ENCODE results near the gene MUL1.

Gene MUL1

GRCh38 chr1:20507564-20508410 is at the start of gene MUL1:
TSS of gene MUL1 (minus strand) at chr1:20508151. CDS start at chr1:20508024, 127 bp downstream.
- in situ Hi-C loops (cut with MboI; ENCODE audit: low sequenced_read_pairs), result loop anchor here (25.0 kb wide), 1 partner anchor 680 kb away; the partner anchor contains the start of gene EIF4G3

GRCh38 chr1:20555758-20556120 is 47.8 kb upstream of the MUL1 start:
- in situ Hi-C loops (cut with MboI; ENCODE audit: low sequenced_read_pairs), result no loop called here

GRCh38 chr1:20555025-20555757 is 47.2 kb upstream of the MUL1 start:
- in situ Hi-C loops (cut with MboI; ENCODE audit: low sequenced_read_pairs), result no loop called here

GRCh38 chr1:20552728-20553445 is 44.9 kb upstream of the MUL1 start:
- in situ Hi-C loops (cut with MboI; ENCODE audit: low sequenced_read_pairs), result no loop called here

- in situ Hi-C loops (cut with MboI; ENCODE audit: low sequenced_read_pairs), result no loop called here
Measured at GRCh38 chr1:20551945-20552727, 44.2 kb upstream of the MUL1 start, which contains the start of gene FAM43B. TSS of gene FAM43B (plus strand) at chr1:20552573. CDS start at chr1:20552974, 401 bp downstream.

- in situ Hi-C loops (cut with MboI; ENCODE audit: low sequenced_read_pairs), result no loop called here
Measured at GRCh38 chr1:20551161-20551560, 43.2 kb upstream of the MUL1 start.

- in situ Hi-C loops (cut with MboI; ENCODE audit: low sequenced_read_pairs), result no loop called here
Measured at GRCh38 chr1:20546637-20547036, 38.7 kb upstream of the MUL1 start.

GRCh38 chr1:20540281-20540680 is 32.3 kb upstream of the MUL1 start:
- in situ Hi-C loops (cut with MboI; ENCODE audit: low sequenced_read_pairs), result no loop called here

GRCh38 chr1:20538760-20539551 is 31.0 kb upstream of the MUL1 start:
- in situ Hi-C loops (cut with MboI; ENCODE audit: low sequenced_read_pairs), result no loop called here

- in situ Hi-C loops (cut with MboI; ENCODE audit: low sequenced_read_pairs), result no loop called here
Measured at GRCh38 chr1:20538227-20538626, 30.3 kb upstream of the MUL1 start.

- in situ Hi-C loops (cut with MboI; ENCODE audit: low sequenced_read_pairs), result no loop called here
Measured at GRCh38 chr1:20534659-20535417, 26.9 kb upstream of the MUL1 start.

GRCh38 chr1:20533635-20534034 is 25.7 kb upstream of the MUL1 start:
- in situ Hi-C loops (cut with MboI; ENCODE audit: low sequenced_read_pairs), result no loop called here

- in situ Hi-C loops (cut with MboI; ENCODE audit: low sequenced_read_pairs), result no loop called here
Measured at GRCh38 chr1:20530901-20531300, 22.9 kb upstream of the MUL1 start.

GRCh38 chr1:20530306-20530705 is 22.4 kb upstream of the MUL1 start:
- in situ Hi-C loops (cut with MboI; ENCODE audit: low sequenced_read_pairs), result no loop called here

- in situ Hi-C loops (cut with MboI; ENCODE audit: low sequenced_read_pairs), result no loop called here
Measured at GRCh38 chr1:20528221-20528620, 20.3 kb upstream of the MUL1 start.

GRCh38 chr1:20526267-20526666 is 18.3 kb upstream of the MUL1 start:
- in situ Hi-C loops (cut with MboI; ENCODE audit: low sequenced_read_pairs), result no loop called here

GRCh38 chr1:20521960-20522861 is 14.3 kb upstream of the MUL1 start:
- in situ Hi-C loops (cut with MboI; ENCODE audit: low sequenced_read_pairs), result loop anchor here (5.0 to 25.0 kb wide), 2 partner anchors 115 to 665 kb away; partner anchors contain the start of gene EIF4G3
